Measurements from ENCODE around the gene SH3BP5L.
"Not testable (repeated sequence)": the region's sequence is repeated elsewhere in the genome, so short reads cannot be mapped to it uniquely, and the experiment has no call there.

Gene SH3BP5L

DNA sequence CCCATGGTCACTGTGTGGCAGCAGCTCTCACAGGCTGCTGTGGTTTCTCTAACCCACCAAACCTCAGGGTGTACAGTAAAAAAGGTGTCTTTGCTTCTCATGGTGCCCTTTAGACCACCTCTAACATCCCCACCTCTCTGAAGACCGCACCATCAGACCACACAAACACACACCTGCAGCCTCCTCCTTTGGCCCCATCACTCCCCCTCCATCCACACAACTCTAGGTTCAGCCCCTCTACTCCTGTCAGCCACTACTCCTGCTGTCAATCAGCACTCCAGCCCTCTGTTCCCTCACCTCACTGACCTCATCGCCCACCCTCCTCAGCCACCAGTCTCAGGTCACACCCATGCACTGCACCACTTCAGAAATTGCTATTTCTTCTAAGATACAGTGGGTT lies 25.7 kb upstream of the SH3BP5L start:
- DNase-seq (ENCODE audit: low read depth in 2 of 2) = no peak

DNA sequence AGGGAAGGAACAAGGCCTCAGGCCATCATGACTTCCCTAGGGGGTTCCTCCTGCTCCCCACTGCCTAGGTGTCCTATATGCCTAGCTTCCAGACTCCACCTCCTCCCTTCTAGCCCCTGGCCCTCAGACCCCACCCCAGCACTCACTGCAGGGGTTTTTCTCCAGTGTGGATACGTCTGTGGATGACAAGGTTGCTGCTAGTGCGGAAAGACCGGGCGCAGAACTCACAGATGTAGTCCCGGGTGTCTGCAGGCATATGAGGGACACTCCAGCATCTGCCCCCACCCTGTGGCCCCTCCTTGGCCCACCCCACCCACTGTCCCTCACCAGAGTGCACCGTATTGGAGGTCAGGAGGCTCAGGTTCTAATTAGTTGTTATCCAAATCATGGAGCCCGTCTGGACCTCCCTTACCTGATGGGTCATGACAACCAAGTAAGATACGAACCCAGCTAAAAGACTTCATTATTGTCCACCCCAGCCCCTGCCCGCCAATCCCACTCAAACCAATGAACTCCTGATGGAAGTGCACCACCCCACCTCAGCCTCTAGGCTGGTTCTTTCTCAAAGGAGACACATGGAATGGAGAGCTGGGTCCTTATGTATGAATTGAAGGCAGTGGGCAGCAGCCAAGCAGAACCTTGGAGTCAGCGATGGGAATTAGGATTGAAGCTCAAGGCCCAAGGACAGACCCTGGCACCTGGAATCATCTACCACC lies 25.0 kb upstream of the SH3BP5L start:
- DNase-seq (ENCODE audit: low read depth in 2 of 2) = no peak

DNA sequence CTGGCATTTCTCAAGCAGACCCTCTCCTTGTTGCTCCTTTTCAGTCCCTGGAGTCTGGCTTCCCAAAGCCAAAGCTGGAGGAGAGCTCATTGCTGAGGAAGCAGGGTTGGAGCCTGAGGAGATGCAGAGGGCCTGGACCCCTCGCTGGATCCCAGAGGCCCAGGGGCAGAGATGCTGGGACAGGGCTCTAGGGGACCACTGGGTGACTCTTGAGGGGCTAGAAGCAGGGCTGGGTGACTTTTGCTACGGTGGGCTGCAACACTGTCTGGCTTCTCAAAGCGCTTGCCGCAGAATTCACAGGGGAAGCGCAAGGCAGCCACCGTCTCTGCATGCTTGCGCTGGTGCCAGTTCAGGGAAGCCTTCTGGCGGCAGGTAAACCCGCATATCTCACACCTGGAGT lies 24.4 kb upstream of the SH3BP5L start:
- no peak for DNase-seq (ENCODE audit: low read depth in 2 of 2)

DNA sequence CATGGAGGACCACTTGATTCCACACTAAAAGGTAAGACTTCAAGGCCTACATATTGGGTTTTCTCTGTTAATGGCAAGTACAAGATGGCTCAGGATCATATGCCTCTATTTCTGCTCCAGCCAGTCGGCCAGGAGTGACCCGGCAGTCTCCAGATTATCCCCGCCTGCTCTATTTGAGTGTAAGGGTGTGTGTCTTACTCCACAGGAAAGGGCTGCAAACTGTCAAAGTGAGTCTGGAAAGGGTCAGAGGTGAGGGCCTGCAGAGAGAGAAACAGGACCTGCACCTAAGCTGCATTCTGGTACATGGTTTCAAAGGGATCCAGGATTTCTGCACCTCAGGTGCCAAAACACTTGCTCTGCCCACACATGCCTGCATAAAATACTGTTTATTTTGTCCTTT lies 23.9 kb upstream of the SH3BP5L start:
- no peak for DNase-seq (ENCODE audit: low read depth in 2 of 2)

DNA sequence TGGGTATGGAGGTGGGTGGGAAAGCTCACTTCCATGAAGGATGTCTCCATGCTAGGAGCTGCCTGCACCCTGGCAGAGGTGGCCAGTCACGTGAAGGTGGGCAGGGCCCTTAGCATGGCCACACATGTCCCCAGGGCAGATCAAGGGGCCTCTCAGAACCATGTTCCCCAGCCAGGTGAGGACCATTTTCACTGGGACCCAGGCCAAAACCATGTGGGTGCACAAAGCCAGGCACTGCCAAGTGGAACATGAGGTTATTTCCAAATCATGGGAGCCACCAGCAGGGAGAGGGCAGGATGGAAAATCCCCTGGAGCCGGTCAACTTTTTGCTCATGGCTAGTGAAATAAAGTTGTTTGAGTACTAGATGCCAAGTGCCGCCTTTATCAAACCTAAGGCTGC lies 23.4 kb upstream of the SH3BP5L start:
- DNase-seq (ENCODE audit: low read depth in 2 of 2) = no peak

DNA sequence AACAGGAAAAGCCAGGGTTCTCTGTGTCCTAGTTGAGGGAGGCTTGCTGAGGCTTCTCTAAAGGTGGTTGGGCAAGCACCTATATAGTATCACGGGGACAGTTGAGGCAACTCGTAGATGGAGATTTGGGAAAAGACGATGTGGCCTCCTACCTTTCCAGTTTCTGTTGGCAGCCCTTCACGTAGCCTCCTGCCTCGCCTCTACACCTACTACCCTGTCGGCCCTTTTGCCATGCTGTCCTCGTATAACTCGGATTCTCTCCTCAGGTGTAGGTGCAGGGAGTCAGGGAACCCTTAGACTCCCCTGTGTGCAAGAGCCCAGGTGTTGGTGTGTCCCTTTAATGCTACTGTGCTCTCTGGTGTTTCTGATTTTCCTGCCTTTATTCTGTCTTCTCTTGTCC lies 22.9 kb upstream of the SH3BP5L start:
- DNase-seq (ENCODE audit: low read depth in 2 of 2) = no peak

DNA sequence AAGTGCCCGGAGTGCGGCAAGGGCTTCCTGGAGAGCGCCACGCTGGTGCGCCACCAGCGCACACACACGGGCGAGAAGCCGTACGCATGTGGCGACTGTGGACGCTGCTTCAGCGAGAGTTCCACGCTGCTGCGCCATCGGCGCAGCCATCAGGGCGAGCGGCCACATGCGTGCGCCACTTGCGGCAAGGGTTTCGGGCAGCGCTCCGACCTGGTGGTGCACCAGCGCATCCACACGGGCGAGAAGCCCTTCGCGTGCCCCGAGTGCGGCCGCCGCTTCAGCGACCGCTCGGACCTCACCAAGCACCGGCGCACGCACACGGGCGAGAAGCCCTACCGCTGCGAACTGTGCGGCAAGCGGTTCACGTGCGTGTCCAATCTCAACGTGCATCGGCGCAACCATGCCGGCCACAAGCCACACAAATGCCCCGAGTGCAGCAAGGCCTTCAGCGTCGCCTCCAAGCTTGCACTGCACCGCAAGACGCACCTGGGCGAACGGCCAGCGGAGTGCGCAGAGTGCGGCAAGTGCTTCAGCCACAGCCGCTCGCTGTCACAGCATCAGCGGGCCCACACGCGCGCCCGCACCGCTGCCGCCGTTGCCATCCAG lies 22.3 kb upstream of the SH3BP5L start:
- DNase-seq (ENCODE audit: low read depth in 2 of 2) = no peak

DNA sequence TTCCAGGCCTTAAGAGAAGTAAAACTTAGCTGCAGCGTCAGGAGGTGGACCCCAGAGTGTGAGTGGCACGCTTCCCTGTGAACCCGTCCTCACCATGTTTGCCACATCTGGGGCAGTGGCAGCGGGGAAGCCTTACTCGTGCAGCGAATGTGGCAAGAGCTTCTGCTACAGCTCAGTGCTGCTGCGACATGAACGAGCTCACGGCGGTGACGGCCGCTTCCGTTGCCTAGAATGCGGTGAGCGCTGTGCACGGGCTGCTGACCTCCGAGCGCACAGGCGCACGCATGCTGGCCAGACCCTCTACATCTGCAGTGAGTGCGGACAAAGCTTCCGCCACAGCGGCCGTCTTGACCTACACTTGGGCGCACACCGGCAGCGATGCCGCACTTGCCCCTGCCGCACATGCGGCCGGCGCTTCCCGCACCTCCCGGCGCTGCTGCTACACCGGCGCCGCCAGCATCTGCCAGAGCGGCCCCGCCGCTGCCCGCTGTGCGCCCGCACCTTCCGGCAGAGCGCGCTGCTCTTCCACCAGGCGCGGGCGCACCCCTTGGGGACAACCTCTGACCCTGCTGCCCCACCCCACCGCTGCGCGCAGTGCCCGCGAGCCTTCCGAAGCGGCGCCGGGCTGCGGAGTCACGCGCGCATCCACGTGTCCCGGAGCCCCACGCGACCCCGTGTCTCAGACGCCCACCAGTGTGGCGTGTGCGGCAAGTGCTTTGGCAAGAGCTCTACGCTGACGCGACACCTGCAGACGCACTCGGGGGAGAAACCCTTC lies 21.7 kb upstream of the SH3BP5L start:
- no peak for DNase-seq (ENCODE audit: low read depth in 2 of 2)

DNA sequence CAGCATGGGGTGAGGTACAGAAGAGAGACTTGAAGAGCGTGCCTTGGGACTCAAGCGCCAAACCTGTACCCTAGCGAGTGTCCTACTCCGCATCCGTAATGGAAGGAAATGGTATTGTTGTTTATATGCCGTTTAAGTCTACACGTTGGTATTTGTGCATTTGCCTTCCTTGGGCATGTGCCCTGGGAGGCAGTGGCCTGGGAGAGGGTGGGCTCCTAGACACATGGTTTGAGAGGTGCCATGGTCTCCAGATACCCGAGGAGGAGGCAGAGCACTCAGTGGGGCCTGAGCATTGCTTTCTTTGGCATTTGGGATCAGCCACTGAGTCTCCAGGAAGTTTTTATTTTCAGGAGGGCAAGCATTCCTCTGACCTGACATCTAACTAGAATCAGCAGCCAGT lies 18.8 kb upstream of the SH3BP5L start:
- DNase-seq (ENCODE audit: low read depth in 2 of 2) = no peak

DNA sequence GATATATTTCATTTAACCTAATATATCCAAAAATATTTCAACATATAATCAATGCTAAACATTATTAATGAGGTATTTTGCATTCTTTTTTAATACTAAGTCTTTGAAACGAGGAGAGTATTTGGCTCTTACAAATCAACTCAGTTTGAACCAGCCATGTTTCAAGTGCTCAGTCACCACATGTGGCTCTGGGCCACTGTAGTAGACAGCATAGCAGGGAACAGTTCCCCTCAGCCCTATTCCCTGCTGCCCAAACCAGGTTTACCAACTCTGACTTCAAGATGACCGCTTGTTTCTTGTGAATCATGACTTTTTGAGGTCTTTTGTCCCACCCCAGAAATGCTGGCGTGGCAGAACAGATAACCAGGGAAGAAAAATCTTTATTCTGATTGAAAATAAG lies 18.0 kb upstream of the SH3BP5L start:
- DNase-seq (ENCODE audit: low read depth in 2 of 2) = no peak

DNA sequence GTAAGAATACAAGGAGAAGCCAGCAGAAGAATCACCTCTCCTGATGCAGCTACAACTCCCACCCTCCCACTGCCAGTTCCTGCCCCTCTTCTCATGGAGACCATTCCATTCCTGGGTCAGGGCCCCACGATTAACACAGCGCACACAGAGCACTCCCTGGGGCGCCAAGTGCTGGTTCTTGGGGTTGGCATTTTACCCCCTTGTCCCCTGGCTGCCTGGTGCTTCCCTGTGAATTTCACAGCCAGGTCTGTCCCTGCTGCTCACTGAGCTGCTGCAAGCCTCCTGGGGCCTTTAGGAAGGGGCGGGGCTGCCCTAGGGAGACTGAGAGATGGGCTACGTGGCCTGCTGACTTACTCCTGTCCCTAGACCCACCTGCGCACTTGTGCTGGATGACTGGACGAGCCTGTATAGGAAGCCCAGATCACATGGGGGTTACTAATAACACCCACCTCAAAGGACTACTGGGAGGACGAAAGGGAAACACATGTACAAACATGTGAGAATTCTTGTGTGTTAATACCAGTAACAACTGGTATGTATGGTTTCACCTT lies 17.1 kb upstream of the SH3BP5L start:
- no peak for DNase-seq (ENCODE audit: low read depth in 2 of 2)

DNA sequence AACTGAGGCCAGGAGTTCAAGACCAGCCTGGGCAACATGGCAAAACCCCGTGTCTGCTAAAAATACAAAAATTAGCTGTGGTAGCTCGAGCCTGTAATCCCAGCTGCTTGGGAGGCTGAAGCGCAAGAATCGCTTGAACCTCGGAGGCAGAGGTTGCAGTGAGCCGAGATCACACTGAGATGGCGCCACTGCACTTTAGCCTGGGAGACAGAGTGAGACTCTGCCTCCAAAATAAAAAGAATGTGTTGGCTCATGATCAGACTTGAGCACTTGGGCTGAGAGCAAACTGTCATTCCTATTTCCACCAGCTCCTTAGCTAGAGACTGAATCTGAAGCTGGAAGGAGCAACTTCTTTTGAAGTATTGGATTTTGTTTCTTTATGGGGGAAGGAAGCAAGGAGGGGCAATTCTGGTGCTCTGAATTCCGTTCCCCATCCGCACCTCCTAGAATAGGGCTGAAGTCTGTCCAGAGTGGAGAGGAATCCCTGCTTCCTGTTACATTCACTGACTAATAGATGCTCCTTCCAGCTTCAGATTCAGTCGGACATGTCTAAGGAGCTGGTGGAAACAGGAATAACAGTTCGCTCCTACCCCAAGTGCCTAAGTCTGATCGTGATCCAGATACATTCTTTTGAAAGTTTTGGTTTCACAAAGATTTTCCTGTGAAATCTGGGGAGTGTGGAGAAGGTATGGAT lies 16.1 kb upstream of the SH3BP5L start:
- DNase-seq (ENCODE audit: low read depth in 2 of 2) = no peak

DNA sequence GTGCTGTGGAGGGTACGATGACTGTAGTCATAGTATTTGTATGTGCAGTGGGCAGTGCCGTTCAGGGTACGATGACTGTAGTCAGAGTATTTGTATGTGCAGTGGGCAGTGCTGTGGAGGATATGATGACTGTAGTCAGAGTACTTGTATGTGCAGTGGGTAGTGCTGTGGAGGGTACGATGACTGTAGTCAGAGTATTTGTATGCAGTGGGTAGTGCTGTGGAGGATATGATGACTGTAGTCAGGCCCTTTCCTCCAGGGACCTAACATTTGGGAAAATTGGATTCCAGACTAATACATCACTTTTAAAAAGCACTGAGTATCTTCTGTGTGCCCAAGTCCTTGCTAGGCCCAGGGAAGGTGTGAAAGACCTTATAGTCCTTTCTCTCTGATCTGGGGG lies 15.2 kb upstream of the SH3BP5L start:
- DNase-seq (ENCODE audit: low read depth in 2 of 2) = no peak

DNA sequence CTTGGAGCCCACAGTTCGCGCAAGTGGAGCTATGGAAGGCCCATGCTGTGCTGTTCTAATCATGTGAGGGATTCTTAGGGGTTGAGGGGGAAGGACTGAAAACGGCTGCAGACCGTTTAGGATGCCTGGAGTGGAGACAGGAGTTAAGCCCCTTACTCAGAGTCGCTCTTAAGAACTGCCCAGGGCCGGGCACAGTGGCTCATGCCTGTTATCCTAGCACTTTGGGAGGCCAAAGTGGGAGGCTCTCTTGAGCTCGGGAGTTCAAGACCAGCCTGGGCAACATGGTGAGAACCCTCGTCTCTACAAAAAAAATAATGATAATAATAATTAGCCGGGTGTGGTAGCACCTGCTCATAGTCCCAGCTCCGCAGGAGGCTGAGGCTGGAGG lies 13.4 kb upstream of the SH3BP5L start:
- no peak for DNase-seq (ENCODE audit: low read depth in 2 of 2)

DNA sequence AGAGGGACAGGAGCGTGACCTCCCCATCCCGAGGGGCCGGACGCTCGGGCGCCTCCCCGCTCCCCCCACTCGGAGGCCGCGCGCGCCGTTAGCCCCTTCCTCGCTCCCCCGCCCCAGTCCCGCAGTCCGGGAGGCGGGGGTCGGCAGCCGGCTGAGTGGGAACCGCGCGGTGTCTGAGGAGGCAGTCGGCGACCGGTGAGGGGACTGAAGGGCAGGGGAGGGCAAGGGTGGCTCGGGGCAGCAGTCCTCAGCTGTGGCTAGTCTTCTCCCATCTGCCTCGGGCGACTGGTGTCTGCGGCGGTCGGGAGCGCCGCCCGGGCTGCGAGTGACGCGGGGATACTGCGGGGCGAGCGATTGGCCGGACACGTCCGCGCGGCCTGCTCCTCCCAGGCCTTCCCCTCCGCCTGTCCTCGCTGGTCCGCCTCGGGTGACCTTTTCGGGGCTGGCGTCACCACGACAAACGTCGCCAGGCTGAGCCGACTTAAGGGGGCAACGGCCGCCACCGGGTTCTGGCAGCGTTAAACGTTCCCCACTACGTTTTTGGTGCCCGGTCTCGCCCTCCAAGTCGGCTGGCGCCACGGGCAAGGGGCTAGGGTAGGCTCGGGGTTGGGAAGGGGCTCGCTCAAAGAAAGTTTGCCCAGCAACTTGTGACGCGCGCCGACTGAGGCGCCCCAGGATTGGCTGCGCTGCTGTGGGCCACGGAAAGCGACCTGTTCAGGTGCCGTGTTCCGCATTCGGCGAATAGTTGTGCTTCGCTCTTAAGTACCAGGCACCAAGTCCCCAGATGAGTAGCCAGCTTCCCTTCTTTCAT lies 12.8 kb upstream of the SH3BP5L start:
- peak; percentile 74 for DNase-seq (ENCODE audit: low read depth in 2 of 2)

DNA sequence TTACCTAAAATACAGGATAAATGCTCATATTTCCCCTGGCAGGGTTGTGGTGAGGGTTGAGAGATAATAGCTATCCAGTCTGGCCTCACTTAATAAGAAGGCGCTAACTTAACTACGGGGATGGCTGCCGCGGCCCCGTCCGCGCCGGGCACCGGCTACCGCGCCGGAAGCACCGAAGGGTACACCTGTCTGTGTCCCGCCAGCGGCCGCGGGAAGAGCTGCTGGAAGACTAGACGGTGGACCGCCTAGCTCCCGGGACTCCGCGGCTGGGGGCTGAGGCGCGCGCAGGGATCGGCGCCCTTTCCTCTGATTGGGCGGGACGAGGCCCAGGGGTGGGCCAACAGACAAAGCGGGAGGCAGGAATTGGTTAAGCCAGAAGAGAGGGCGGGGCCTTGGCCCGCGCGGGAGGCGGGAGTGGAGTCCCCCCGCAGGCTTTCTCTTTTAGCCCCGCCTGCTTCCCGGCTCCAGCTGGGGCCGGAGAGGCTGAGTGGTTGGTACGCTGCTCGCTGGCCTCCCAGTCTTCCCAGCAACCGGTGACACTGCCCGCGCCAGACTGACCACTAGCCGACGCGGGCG lies 12.2 kb upstream of the SH3BP5L start, which contains the start of gene ZNF672:
Gene ZNF672 (plus strand): TSS at position 444 of the 576 bp plus-strand sequence. CDS start 9,051 bp downstream, outside the sequence.
- DNase-seq (ENCODE audit: low read depth in 2 of 2) = peak; percentile 77 to 85

DNA sequence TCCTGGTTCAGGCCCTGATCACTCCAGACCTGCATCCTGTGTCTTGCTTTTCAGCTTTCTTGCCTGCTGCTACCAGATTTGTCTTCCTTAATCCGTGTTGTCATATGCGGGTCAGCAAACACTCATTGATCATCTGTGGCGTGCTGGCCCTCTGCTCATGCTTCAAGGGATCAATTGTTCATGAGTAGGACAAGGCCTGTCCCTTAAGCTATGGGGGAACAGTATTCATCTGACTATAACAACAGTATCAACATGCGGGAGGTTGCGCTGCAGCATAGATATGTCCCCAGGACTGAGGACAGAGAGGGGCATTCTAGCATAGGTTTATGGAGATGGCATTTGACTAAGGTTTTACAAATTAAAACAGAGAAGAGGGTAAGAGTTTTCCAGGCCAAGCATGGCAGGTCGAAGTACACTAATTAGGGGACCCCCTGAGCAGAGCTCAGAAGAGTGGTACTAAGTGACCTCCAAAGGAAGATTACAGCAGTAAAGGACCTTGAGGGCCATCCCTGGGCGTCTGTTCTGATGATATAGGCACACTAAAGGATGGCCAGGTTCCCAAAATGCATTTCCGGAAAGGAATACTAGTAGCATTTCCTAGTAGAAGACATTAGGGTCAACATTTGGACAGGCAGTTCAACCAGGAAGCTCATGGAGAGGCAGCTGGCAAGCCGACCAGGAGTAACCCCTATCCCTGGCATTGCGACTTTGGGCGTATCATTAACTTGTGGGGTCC lies 11.5 kb upstream of the SH3BP5L start:
- DNase-seq (ENCODE audit: low read depth in 2 of 2) = no peak

DNA sequence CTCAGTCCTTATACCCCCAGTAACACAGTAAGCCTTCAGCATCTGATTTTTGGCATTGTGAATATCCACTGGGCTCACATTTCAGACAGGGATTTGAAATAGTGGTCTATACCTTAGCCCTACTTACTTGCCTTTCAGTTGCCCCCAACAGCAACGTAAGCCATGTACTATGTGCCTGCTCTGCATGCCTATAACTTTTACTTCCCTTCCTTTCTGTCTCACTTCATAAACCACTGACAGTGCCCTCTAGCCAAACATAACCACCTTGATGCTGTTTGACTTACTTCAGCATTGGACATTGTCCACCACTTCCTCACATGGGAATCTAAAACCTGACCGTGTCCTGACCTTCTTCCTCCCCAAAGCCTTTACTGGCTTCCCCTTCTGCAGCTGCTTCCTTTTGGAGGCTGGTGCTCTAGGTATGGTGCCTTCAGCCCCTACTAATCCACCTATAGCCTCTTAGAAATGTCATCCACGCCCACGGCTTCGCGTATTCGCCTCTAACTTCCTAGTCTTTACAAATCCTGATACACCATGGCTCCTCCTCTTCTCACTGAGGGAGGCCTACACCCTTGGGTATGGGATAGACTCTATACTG lies 8.7 kb upstream of the SH3BP5L start:
- no peak for DNase-seq (ENCODE audit: low read depth in 2 of 2)

DNA sequence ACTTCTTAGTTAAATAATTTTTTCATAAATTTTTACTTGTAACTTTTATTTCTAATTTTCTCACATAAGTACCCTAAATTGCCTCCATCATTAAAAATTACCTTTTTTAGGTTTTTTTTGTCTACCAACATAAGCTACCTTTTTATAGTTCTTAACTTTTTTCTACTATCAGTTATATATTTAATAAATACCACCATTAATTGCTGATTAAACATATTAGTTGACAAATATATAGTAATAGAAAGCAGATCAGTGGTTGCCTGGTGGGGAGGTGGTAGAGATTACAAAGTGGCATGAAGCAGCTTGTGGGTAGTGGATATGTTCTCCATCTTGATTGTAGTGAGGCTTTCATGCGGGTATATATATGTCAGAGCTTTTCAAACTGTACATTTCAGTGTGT lies 6.1 kb upstream of the SH3BP5L start:
- no peak for DNase-seq (ENCODE audit: low read depth in 2 of 2)

DNA sequence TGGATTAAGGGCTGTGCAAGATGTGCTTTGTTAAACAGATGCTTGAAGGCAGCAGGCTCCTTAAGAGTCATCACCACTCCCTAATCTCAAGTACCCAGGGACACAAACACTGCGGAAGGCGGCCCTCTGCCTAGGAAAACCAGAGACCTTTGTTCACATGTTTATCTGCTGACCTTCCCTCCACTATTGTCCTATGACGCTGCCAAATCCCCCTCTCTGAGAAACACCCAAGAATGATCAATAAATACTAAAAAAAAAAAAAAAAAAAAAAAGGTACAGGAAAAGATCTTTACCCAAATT lies 5.0 kb upstream of the SH3BP5L start:
- DNase-seq (ENCODE audit: low read depth in 2 of 2) = not testable (repeated sequence)

All from stimulated activated CD8-positive, alpha-beta memory T cell treated with anti-CD3 and anti-CD28 coated beads, Interleukin-7, amount 100 ng/mL, for 1 hour (primary cell).